Skin of body (tissue), 2 donors: ENCODE measurements around the gene ESR1. TPM values are rescaled to one million over a fixed set of nuclear protein-coding genes. Genes with fewer than 3 reads are reported as not detected.
"Not testable (repeated sequence)": the region's sequence is repeated elsewhere in the genome, so short reads cannot be mapped to it uniquely, and the experiment has no call there.

ENCODE experiments used
- DNase-seq: peaks from one replicate; lab custom pipeline; 2025; lab: John Stamatoyannopoulos, UW
- total RNA-seq: library from RNA; depleted of rRNA; stranded (reverse); fragments of >200 nt; gene quantifications from one replicate; pipeline ENCODE4 v1.2.3, GENCODE V29; 2014

ESR1 gene
- total RNA-seq, 1 donor from 2014 or later = 2.2 TPM

DNA sequence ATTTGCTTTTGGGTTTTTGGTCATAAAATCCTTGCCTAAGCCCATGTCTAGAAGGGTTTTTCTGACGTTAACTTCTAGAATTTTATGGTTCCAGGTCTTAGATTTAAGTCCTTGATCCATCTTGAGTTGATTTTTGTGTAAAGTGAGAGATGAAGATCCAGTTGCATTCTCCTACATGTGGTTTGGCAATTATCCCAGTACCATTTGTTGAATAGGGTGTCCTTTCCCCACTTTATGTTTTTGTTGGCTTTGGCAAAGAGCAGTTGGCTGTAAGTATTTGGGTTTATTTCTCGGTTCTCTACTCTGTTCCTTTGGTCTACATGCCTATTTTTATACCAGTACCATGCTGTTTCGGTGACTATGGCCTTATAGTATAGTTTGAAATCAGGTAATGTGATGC lies 86.9 kb downstream of the ESR1 start:
- not testable (repeated sequence) for DNase-seq

DNA sequence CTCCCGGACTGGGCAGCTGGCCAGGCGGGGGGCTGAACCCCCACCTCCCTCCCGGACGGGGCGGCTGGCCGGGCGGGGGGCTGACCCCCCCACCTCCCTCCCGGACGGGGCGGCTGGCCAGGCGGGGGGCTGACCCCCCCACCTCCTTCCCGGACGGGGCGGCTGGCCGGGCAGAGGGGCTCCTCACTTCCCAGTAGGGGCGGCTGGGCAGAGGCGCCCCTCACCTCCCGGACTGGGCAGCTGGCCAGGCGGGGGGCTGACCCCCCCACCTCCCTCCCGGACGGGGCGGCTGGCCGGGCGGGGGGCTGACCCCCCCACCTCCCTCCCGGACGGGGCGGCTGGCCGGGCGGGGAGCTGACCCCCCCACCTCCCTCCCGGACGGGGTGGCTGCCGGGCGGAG lies 91.7 kb downstream of the ESR1 start:
- DNase-seq = not testable (repeated sequence)

DNA sequence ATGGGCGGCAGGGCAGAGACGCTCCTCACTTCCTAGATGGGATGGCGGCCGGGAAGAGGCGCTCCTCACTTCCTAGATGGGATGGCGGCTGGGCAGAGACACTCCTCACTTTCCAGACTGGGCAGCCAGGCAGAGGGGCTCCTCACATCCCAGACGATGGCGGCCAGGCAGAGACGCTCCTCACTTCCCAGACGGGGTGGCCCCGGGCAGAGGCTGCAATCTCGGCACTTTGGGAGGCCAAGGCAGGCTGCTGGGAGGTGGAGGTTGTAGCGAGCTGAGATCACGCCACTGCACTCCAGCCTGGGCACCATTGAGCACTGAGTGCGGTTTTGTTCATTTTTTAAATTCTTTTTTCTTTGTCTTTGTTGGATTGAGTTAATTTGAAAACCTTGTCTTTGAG lies 92.3 kb downstream of the ESR1 start:
- not testable (repeated sequence) for DNase-seq

DNA sequence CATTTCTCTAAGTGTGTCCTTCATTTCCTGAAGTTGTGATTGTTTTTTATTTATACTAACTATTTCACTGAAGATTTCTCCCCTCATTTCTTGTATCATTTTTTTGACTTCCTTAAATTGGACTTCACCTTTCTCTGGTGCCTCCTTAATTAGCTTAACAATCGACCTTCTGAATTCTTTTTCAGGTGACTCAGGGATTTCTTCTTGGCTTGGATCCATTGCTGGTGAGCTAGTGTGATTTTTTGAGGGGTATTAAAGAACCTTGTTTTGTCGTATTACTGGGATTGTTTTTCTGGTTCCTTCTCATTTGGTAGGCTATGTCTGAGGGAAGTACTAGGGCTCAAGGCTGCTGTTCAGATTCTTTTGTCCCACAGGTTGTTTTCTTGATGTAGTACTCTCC lies 92.8 kb downstream of the ESR1 start:
- no peak for DNase-seq

DNA sequence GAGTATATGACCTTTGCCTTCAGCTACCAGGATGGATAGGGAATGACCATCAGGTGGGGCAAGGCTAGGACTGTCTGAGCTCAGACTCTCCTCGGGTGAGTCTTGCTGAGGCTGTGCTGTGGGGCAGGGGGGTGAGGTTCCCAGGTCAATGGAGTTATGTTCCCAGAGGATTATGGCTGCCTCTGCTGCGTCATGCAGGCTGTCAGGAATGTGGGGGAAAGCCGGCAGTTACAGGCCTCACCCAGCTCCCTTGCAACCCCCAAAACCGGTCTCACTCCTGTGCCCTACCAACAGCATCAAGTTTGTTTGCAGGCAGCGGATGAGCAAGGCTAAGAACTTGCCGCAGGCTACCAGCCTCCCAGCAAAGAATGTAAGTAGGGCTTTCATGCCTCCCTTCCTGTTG lies 93.5 kb downstream of the ESR1 start:
- DNase-seq = no peak

DNA sequence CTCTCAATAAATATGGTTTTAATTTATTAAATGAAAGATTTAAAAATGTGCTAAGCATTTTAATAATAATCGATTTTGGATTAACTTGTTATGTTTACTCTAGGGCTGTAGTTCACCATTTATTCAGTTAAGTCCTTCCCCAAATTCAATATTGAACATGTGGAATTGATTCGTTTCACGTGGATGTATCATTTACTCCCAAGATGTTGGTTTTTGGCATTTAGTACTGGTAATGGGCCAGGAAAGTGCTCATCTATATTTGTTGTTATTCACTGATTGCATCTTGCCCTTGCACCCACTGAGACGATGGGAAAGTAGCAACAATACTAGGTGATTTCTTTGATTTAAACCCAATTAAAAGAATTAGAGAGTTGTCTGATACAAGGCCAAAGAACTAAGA lies 97.1 kb downstream of the ESR1 start:
- no peak for DNase-seq

DNA sequence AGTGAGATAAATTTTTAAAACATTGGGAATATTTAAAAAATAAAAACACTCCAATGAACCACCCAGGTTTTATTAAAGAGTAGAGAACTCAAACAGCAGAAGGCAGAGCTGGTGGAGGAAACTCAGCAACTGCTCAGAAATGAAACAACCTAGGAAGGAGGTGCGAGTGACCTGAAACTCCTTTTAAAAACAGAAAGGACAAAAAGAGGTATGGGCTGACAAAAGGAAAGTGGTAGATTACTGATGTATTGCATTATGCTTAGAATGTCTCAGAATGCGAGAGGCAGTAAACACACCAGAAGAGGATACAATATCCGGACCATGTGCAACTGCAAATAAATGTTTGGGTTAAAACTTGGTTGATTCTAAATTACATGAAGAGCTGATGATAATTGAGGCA lies 97.6 kb downstream of the ESR1 start:
- no peak for DNase-seq

DNA sequence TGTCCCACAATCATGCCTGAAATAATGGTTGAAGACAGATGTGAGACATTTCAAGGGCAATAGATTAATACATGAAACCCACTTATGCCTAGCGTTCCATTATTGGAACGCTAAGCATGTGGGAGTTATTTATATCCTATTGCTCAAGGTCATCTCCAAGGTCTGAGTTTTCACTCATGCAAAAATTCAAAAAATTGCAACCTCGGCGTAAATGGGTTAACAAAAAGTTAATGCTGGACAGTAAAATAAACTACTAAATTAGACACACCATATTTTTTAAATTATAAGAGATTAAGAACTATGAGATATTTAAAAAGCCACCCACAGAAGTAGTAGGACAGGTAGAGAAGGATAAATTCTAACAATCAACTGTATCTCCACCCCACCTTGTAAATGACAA lies 98.4 kb downstream of the ESR1 start:
- DNase-seq = no peak

DNA sequence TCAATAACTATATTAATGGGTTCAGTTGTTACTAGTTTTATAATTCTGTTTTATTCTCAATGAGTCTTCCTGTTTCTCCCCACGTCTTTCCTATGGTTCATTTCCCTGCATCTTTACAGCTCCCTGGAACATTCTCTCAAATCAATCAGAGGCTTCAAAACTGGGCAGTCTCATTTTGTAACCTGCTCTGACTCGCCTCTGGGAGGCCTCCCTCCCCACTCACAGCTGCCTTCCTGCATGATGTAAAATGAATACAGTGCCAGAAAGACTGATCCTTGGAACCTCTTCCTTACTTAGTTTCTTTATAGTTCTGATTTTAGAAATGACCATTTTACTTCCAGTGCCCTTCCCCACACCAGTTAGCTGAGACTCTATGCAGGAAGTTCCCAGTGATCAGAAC lies 103.9 kb downstream of the ESR1 start:
- no peak for DNase-seq

DNA sequence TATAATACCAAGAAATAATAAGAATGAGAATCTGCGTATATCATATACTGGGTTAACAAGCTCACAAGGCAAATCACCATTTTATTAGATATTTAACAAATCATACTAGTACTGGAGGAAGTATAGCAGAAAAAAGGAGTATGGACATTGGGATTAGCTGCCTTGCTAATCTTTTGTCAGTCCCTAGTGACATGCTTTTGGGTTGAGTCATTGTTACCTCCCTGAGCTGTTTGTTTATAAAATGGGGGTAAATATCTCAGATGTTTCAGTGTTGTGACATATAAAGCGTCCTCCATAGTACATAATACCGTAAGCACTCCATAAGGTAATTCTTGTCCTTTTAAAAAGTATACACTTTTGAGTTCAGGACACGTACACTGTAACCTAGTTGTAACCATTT lies 107.0 kb downstream of the ESR1 start:
- DNase-seq = no peak

DNA sequence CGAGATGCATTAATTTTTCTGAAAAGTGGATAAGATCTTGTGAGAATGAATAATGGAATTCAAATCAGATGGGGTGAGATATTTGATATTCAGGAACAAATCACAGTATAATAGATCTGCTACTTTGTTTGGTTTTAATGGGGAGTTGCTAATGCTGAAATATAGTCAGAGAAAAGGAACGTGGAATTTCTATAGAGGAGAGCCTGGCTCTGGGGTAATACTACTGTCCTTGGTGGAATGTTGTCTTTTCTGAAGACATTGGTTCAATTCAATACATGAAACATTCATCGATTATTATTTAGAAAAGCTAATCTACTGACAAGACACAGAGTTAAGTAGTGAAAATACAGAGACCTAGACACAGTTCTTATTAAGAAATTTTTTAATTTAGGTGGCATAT lies 108.6 kb downstream of the ESR1 start:
- DNase-seq = no peak

DNA sequence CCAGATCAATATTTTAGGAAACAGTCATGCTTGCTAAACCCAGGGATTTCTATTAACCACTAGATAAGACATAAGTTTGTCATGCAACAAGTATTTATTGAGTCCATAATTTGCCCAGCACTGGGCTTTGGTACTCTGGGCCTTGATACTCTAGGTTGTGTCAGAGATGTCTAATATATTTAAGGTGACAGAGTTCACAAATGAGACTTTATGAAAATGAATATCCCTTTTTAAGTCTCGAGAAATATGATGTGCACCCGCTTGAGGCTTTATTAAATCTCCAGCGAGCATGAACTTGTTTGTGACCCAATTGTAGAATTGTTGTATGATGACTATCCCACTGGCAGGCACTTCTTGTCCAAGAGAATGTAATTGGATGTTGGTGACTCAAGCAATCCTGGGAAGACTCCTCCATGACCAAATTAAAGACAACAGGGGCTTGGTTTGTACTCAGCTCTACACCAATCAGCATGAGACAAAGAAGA lies 109.2 kb downstream of the ESR1 start:
- DNase-seq = no peak

DNA sequence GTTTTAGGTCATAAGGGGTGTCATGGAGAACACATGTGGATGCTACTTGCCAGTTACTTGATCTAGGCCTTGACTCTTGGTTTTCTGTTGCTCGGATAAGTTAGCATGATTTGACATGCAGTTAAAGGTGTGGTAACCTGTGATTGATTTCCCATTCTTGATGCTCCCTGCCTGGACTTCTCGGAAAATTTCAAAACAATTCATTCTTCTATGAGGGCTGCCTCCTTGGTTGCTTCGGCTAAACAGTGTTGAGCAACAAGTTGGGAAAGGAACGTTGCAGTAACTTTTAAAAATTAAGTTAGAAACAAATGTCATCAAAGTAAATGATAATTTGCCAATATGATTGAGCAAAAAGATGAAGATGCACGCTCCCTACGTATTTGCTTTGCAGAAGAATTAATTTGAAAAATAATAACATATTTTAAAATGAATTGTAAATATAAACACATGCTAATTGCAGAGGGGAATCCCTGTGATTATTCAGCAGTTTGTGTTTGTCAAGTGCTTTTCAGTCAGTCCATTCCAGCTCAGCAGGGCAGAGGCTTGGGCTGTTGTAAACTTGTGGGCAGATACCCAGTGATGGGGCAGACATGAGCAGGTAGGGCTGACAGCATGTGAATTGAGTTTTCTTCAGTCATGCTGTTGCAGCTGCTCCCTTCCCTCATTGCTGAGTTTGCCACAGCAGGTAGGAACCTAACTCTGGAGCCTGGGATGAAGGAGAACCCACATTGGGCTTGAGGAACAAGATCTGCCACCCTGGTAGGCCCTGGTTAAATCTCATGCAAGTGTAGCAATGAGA lies 110.2 kb downstream of the ESR1 start:
- DNase-seq = no peak

DNA sequence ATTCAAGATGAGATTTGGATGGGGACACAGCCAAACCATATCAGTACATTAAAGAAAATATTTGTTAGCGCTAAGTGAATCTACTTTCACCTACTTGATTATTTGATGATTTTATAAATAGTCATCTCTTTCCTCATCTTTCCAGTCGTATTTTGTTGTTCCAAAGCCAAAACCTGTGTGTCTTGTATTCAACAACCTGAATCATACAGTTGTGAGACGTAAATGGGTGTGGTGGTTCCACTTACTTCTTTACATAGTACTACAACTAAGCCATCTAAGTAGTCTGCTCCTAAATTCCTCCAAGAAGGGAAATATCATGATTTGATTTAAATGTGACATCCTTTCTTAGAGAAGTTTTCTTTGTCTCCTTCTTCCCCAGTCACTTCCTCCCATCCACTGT lies 132.8 kb downstream of the ESR1 start:
- DNase-seq = no peak

DNA sequence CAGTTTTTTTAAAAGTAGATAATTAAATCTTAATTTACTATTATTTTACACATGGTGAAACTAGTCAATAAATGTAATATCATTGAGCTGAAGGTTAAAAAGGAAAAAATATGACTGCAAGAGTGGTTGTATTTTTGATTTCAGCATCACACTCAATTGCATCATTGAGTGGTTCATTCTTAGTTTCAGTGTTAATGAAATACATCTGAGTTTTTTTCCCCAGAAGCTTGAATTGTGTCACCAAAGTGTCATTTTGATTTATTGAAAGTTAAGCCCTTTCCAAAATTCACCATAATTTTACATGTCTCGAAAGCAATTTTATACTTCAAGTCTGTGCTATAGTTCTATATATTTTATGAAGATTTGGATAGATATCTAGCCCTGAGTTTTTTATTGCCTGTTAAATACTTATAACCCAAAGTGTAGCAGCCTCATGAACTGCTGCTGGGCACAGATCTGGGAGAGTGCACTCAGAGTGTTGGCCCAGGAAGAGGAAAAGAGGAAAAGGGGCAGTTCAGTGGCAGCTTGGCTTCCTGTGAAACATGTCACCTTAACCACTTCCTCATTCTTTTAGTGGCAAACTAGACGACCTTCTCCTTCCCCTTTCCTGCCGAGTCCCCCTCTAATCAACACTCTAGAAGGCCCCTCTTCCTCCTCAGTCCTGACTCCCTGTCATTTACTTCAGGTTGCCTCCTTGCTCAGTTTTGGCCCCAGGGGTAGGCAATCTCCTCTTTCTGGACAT lies 140.7 kb downstream of the ESR1 start:
- DNase-seq = no peak

DNA sequence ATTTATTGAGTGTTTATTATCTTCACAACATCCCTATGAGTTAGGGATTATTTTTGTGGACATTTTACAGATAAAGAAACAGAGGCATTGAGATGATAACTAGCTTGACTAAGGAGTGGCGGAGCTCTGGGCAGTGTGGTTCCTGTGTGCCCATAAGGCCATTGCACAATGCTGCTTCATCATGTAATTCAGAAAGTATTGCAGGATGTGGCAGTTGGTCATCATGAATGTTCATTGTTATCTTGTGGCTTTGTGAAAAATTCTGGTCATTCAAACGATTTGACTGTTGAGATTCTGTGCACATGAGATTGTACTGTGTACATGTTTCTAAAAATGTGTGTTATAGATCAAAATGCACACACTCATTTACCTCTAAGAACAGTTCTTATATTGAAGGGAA lies 150.8 kb downstream of the ESR1 start:
- no peak for DNase-seq

DNA sequence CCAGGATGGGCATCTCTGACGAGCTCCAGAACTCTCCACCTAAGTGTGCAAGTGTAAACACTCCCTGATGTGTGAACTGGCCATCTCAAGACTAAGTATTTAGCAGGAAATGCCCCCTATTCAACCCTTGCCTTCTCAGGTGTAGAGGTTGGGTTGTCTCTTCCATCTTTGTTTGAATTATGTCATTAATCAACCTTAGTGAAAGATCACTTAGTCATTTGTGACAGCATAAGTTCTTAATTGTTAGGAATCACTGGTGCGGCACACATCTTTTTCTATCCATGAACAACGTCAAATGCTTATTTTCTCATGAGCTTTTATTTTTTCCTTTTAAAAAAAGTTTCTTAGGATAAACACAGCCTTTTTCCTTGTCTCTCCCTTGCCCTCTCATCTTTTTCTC lies 151.6 kb downstream of the ESR1 start:
- DNase-seq = no peak

DNA sequence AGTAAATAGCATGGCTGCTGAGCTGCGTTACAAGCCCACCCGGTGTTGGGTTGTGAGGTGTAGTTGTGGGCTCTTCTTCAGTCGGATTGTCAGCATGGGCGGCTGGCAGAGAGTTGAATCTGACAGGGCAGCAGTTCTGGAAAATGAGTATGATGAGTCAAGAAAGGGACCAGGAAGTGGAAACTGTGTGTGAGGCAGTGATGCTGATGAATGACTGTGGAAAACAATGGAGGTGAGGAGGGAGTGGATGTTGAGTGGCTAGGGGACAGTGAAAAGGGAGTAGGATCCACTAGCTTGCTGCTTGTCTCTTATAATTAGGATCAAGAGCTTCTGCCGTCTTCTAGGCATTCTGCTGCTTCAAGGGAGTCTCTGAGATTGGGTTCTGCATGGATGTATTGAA lies 154.3 kb downstream of the ESR1 start:
- no peak for DNase-seq

DNA sequence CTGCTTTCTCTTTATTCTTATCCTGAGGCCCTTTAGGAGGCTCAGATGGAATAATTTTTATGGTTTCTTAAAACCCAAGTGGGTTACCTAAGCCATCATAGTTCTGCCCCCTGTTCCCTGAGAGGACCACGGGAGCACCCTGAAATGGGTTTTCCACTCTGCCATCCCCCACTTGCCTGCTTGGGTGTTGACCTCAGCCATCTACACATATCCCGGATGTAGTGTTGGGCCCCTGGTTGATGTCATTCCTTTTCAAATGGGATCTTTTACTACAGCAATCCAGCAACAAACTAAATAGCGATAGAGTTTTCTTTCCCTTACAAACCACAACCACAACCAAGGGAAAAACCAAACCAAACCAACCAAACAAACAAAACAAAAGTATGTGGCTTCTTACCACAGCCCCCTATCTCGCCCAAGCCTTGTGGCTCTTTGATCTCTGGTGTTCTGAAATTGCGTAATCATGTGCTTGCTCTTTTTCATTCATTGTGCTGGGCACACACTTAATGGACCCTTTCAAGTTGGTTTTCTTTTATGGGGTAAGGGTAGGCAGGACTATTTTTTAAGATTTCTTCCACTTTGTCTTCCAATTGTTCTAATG lies 154.9 kb downstream of the ESR1 start:
- no peak for DNase-seq

DNA sequence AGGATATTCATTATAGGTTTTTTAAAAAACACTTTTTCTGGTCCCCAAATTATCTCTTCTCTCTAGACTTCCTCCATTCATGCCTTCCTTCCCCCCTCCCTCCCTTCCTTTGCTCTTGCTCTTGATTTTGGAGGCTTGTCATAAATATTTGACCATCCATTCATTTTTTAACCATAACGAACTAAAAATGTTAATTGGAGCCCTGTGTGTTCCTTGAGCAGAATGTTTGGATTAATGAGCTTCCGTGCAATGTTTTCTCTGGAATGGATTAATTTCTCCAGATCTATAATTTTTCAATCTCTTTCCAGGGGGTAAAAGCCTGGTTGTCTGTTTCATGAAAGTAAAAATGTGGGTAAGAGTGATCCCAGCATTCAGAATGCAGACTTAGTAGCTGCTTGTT lies 155.5 kb downstream of the ESR1 start:
- no peak for DNase-seq

DNA sequence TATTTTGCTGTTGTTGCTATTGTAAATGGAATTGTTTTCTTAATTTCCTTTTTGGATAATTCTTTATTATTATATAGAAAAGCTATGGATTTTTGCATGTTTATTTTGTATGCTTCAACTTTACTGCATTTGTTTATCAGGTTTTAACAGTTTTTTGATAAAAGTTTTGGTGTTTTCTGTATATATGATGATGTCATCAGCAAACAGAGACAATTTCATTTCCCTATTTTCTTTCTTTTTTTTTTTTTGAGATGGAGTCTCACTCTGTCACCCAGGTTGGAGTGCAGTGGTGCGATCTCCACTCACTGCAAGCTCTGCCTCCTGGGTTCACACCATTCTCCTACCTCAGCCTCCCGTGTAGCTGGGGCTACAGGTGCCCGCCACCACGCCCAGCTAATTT lies 156.9 kb downstream of the ESR1 start:
- DNase-seq = not testable (repeated sequence)

DNA sequence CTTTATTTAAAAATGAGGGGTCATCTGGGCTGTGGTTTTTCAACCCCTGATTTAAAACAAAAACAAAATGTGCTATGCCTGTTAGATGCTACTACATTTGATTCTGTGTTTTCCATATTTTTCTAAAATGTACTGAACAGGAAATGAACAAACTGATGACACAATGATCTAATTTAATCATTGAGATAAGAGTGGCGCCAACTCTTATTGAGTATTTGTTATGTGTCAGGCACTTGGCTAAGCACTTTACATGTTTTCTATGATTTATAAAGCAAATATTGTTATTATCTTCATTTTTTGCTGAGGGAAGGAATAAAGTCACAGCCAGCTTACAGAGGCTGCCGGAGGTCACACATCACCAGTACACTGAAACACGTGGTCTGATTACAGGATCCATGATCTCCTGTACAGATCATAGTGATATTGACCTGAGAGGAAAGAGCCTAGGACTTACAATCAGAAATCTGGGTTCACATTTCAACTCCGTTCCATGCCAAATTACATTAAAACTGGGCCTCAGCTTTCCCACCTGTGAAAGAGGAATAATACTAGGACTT lies 166.7 kb downstream of the ESR1 start:
- no peak for DNase-seq
